UCSD-AML1 (cell line): Measurements from ENCODE around the gene LMNTD2.

ENCODE experiments used
- DNase-seq: peaks from one replicate; lab custom pipeline; 2025; ENCODE audit not compliant: unreplicated experiment; lab: John Stamatoyannopoulos, UW

LMNTD2 gene

DNA sequence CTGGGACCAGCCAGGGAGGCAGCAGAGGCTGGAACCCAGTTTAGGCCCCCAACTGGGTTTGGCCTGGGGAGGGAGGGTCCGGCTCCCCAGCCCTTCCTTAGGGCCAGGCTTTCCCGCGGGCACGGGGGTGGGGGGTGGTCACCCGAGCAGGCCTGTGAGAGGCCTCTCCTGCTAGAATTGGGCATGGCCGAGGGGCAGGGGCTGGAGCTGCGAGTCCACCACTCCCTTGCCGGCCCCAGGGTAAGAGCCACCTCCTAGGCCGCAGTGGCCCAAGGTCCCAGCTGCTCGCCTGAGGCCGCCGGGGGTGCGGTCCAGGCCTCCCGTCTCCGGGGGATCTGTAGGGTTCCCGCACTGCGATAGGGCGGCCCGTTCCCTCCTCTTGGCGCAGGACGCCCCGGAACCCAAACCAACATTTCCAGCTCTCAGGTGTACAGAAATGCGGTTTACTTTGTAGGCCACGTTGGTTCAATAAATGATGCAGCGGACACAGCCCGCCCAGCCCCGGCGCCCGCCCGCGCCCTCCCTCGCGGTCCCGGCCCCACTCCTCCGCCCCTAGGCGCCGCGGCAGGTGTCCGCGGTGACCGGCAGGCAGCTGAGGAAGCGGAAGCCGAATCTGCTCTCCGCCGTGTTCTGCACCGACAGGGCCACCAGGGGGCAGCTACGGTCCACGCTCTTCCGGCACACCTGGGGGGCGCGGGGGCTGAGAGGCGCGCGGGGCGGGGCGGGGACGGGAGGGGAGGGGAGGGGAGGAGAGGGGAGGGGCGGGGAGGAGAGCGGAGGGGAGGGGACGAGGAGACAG, 5.9 kb downstream of the LMNTD2 start:
- peak; percentile 58 for DNase-seq

- DNase-seq, result no peak
These were observed 6.6 kb downstream of the LMNTD2 start for GRCh38 chr11:553988-554340.

- DNase-seq, result no peak
These were observed 7.2 kb downstream of the LMNTD2 start for GRCh38 chr11:553083-553987.

GRCh38 chr11:551596-551995, 8.9 kb downstream of the LMNTD2 start:
- no peak for DNase-seq

DNA sequence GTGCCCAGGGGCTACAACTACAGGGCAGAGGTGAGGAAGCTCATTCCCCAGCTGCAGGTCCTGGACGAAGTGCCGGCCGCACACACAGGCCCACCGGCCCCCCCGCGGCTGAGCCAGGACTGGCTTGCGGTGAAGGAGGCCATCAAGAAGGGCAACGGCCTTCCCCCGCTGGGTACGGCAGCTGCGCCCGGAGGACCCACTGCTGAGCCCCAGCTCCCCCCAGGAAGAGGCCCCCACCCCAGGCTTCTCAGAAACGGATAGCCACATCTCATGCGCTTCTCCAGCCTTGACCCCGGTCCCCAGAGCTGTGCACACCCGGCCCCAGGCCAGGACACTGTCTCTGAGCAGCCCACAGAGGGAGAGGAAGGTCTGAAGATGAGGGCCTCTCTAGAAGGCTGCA, 9.4 kb downstream of the LMNTD2 start:
- no peak for DNase-seq

DNA sequence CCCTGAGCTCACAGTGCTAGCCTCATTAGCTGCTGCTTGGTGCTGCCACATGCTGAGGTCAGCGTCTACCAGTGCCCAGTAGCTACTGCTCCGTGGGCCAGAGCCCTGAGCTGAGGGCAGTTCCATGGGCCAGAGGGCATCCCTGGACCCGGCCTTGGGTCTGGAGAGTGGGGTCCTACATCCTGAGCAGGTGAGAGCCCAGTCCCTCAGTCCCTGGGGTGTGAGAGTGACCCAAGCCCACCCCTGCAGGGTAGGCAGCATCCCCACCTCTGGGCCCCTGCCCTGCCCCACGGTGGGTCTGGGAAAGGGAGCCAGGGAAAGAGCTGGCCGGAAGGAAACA, 9.8 kb downstream of the LMNTD2 start:
- DNase-seq, result no peak

DNA sequence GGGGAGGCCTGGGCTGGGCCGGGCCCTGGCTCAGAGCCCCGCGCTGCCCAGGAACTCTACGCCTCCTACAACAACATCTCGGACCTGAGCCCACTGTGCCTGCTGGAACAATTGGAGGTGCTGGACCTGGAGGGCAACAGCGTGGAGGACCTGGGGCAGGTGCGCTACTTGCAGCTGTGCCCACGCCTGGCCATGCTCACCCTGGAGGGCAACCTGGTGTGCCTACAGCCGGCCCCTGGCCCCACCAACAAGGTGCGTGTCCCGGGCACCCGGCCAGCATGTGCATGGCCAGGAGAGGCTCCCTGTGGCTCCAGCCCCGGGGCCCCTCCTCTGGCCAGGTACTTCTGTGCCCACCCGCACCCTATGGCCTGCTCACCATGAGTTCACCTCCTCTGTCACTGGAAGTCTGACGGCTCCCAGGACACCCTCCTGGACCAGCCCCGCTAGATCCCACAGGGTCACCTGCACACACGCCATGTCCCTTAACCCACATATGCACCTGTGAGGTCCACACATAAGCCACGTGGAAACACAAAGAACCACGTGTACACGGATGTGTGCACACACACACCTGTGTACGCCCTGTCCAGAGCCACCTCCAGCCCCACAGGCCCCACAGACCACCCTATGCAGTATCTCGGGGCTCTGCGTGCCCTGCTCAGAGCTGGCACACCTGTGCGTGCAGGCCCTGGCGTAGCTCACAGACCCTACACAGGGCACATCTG, 10.4 kb downstream of the LMNTD2 start:
- no peak for DNase-seq

- DNase-seq, result no peak
These were observed 11.6 kb downstream of the LMNTD2 start for GRCh38 chr11:548700-549603.

GRCh38 chr11:545171-545570, 15.4 kb downstream of the LMNTD2 start:
- DNase-seq, result no peak

DNA sequence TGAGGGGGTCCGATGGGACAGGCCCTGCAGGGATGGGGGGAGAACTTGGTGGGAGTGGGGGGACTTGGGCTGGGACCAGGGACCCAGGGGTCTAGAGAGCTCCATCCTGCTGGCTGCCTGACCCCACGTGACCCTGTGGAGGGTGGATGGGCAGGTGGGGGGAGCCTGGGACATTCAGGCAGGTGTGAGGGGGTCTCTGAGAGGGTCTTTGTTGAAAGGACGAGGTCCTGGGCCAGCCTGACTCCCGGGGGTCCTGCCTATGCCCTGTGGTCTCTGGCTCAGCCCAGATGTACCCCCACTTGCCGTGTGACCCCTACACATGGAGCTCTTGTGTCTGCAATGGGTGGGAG, 15.7 kb downstream of the LMNTD2 start:
- DNase-seq, result no peak

GRCh38 chr11:541433-541885, 19.1 kb downstream of the LMNTD2 start:
- no peak for DNase-seq

GRCh38 chr11:540583-541432, 19.7 kb downstream of the LMNTD2 start:
- no peak for DNase-seq

GRCh38 chr11:539971-540481, 20.5 kb downstream of the LMNTD2 start:
- DNase-seq, result no peak

DNA sequence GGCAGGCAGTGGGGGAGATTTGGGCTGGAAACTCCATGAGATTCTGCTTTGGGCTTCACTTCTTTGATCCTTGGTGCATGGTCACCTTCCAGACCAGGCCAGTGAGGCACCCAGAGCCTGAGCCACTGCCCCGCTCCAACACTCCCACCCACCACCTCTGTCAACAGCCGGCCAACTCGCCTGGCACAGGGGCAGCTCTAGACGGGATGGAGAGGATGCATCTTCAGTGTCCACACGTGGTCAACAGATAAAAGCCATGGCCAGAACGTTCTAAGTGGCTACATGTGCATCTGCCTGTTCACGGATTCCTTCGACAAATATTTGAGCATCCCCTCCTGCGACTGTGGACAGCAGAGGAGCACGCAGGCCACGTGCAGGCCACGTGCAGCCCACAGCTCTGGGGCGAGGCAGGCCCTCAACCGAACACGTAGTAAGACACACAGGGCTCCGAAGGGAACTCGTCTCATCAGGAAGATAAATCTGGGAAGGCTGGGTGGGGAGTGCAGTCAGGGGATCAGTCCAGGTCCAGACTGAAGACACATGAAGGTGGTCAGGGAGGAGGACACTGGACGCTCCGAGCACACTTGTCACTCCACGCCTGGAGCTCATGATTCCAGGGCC, 22.0 kb downstream of the LMNTD2 start:
- no peak for DNase-seq

DNA sequence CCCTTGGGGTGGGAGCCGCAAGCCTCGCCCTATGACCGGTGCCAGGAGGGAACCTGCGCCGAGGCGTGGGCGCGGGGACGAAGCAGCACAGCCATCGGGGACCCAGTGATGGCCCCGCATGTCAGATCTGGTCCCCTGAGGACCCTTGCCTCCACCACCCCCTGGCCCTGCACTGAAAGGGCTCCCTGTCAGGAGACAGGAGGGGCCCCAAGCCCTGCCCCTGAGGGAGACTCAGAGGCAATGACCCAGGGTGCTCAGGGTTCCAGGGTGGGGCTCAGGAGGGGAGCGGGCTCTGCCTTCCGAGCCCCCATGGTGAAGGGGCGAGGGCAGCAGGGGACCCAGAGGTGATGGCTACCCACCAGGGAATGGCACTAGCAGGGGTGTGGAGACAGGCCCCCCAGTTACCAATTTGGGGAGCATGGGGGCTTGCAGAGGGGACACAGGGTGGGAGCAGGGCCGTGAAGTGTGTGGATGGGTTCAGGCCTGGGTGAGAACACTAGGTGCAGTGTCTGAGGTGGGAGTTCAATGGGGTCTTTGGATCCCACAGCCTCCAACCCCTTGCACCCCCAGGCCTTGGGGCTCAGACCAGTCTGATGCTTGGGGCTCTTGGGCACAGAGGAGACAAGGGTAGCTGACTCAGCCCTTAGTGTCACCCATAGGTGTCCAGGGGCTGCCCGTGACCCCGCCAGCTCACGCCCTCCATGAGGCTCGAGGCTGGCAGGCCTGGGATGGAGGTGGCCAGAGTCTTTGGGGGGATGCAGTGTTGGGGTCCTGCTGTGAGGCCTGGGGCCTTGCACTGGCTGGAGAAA, 22.7 kb downstream of the LMNTD2 start:
- DNase-seq, result no peak

DNA sequence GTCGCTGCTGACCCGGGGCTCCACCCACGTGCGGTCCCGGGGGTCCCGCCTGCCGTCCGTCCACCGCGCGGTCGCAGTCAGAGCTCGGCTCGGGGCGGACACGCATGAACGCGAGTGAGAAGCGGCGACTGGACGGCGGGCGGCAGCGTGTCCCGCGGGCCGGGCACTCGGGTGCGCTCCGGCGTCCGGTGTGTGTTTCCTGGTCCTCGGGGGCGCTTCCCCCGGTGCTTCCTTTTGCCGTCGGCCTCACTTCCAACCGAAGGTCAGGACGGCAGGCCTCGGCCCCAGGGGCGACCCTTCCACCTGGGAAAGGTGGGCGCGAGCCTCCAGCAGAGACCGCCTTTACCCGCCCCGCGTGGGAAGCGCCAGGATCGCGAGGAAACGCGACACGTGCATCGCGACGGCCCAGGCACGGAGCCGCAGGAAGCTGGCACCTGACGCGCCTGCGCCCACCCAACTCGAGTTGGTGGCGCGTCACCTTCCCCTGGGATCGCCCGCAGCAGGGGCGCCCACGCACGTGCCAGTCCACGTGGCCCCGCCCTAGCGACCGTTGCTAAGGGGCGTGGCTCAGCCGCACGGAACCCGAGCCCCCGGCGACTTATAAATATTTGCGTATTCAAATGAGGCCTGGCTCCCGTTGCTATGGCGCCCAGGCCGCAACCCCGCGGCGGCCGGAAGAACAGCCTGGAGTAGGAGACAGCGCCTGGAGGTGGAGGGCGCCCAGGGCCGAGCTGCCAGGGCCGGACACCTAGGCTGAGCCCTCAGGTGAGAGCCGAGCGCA, 23.5 kb downstream of the LMNTD2 start, which contains the start of gene LRRC56:
LRRC56 (plus strand) TSS at position 687 of the 781 bp plus-strand sequence. CDS start 3,158 bp downstream, outside the sequence.
- DNase-seq, result peak; percentile 89
